Left colon (tissue), 2 donors: ENCODE measurements around the gene TDRD10. TPM values are rescaled to one million over a fixed set of nuclear protein-coding genes. Genes with fewer than 3 reads are reported as not detected.
A peak's percentile ranks its signal among the peaks of the same experiment; 100 is the strongest.

ENCODE experiments used
- ATAC-seq: fragments of 200-7000 bp; cut with Tn5 transposase; one replicate; pipeline ENCODE4 v1.9.1; 2020; ENCODE audit warnings: mild to moderate bottlenecking, moderate library complexity
- DNase-seq, 2 donors: peaks; one replicate each; pipeline ENCODE4 v3.0.0-alpha.2; 2020
- intact Hi-C, 2 donors: fragments of 100-400 bp; cut with DNase I in 1 of 2; cut with micrococcal nuclease in 1 of 2; formaldehyde crosslinking; loops; one replicate each; pipeline versions ENCODE4 v1.11.2 to v1.14.0; 2022; cut with DNase I, micrococcal nuclease
- long read RNA-seq: library from polyadenylated mRNA; unstranded; transcript quantifications from one replicate; pipeline ENCODE4 v2.0.0, GENCODE V29; 2021
- total RNA-seq, 2 donors: library from RNA; stranded (reverse); fragmentation: NEBNext Ultra II Directional; extraction: Animal tissue kit (Norgen Biotek cat#: 25700); gene quantifications; one replicate each; pipeline ENCODE4 v1.2.1, GENCODE V29; 2021
- donor health status: DM: no; HTN: no; CAD: no.
- donor health status: DM: yes; HTN: yes; CAD: no.

TDRD10 gene
- 1 to 10 TPM in 1 of 2 donors, under 1 TPM in 1; 0.70 to 1.0 TPM for total RNA-seq
- long read RNA-seq, result 0 reads

DNA sequence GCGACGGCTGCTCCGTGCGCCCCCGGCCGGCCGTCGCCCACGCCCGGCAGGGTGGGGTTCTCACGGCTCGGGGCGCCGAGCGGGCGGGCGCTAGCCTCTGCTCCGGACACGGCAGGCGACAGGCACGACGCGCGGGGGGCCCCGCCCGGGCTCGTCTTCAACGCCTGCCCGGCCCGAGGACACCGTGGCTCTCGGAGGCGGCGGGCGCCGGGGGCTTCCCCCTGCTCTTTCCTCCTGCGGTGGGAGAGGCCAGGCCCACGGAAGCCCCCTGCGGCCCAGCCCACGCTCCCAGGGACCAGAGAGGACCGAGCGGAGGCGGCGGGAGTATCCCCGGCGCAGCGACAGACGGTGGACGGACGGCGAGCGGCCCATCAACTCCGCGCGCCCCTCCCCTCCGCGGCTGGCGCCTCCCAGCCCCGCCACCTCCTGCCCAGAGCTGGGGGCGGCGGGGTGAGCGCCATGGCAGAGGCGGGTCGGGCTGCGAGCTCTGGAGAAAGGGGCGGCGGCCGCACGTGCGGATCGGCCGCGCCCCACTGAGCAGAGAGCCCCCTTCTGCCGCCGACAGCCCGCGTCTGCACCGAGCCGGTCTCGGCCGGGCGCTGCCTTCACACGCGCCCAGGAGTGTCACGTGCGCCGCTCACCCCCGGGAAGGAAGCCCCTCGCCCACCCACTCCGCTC is at the start of gene TDRD10, which contains the start of gene SHE:
TSS of gene TDRD10 (plus strand) at position 154 of the 678 bp plus-strand sequence. CDS start 4,685 bp downstream, outside the sequence.
TSS of gene SHE (minus strand) at position 347 of the 678 bp plus-strand sequence. CDS start 386 bp downstream, outside the sequence.
- DNase-seq (peak in 1 of 2 donors; percentile 29), ATAC-seq (peak; percentile 33)
- intact Hi-C loops, result no loop called here

GRCh38 chr1:154453161-154453560 is 48.9 kb upstream of the TDRD10 start:
- DNase-seq (no peak), ATAC-seq (peak; percentile 8)

DNA sequence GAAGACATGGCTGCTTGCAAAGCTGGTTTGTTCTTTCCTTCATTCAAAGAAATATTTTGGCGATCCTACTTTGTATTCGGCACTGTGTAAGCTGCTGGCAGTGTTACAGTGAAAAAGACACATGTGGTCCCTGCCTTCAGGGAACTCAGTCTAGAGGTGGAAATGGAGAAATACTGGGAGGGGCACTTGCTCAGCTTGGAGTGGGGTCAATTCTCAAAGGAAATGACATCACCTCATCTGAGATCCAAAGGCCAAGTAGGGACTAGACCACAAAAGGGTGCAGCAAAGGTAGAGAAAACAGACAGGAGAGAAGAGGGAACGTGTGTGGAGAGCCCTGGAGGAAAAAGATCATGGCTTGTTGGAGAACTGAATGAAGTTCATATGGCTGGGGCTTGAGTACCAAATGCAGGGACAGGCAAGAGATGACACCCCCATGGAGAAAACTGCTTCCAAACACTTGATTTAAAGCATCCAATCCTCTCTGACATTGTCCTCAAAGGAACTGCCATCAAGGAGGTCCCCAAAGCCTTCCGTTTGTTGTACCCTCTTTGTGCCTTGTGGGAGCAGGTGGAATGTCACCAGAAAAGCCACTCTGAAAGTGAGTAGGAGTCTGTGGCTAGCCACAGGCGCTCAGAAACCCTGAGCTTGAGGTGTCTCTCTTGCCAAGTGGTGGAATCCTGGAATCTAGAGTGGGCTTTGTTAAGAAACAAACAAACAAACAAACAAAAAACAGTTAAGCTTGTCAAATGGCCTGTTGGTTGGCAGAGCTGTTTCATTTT is 48.3 kb upstream of the TDRD10 start:
- ATAC-seq (peak; percentile 75), DNase-seq (no peak)
- intact Hi-C loops, result no loop called here

More at GRCh38 chr1:154453161-154453560, 48.9 kb upstream of the TDRD10 start:
- intact Hi-C loops, result no loop called here

GRCh38 chr1:154454386-154455120 is 47.5 kb upstream of the TDRD10 start:
- intact Hi-C loops, result no loop called here
- no peak for ATAC-seq
- no peak for DNase-seq

DNA sequence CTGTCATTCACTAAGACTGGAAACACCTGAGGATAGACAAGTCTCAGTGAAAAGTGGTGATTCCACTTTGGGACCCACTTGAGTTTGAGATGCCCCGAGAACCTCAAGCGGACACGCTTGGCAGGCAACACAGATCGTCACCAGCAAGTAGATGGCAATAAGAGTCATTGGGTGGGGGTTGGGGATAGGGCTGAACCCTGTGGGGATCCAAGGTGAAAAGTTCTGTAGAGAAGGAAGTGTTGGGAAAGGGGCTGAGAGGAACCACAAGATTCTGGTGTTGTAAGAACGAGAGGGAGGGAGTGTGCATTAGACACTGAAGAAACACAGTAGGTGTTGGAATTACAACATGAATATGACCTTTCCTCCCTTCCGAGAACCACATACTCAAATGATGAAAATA is 45.4 kb upstream of the TDRD10 start:
- DNase-seq, result no peak
- no peak for ATAC-seq
- intact Hi-C loops, result no loop called here

GRCh38 chr1:154459080-154459479 is 42.9 kb upstream of the TDRD10 start:
- intact Hi-C loops, result no loop called here
- DNase-seq (no peak), ATAC-seq (no peak)

DNA sequence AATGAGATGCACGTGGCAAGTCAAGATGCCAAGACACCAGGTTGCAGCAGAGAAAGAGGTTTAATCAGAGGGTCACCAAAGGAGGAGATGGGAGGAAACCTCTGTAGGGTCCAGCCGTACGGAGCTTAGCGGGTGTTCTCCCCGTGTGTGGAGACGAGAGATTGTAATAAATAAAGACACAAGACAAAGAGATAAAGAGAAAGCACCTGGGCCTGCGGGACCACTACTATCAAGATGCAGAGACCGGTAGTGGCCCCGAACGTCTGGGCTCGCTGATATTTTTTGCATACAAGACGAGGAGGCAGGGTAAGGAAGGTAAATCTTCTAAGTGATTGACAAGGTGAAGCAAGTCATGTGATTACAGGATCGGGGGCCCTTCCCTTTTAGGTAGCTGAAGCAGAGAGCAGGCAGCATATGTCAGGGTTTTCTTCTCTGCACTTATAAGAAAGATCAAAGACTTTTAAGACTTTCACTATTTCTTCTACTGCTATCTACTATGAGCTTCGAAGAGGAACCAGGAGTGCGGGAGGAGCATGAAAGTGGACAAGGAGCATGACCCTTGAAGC is 41.2 kb upstream of the TDRD10 start:
- intact Hi-C loops, result no loop called here
- DNase-seq (no peak), ATAC-seq (no peak)

GRCh38 chr1:154463512-154463990 is 38.5 kb upstream of the TDRD10 start:
- no peak for ATAC-seq
- intact Hi-C loops, result no loop called here
- no peak for DNase-seq

GRCh38 chr1:154465621-154466195 is 36.3 kb upstream of the TDRD10 start:
- intact Hi-C loops, result no loop called here
- DNase-seq, result no peak
- no peak for ATAC-seq

DNA sequence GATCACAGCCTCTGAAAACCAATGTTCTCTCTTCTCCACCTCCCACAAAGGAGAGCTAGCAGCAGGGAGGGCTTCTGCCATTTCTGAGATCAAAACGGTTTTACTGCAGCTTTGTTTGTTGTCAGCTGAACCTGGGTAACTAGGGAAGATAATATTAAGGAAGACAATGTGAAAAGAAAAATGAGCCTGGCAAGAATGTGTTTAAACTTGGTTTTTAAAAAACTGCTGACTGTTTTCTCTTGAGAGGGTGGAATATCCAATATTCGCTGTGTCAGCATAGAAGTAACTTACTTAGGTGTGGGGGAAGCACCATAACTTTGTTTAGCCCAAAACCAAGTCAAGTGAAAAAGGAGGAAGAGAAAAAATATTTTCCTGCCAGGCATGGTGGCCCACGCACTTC is 35.8 kb upstream of the TDRD10 start:
- intact Hi-C loops, result no loop called here
- DNase-seq, result no peak
- no peak for ATAC-seq

- intact Hi-C loops, result no loop called here
- ATAC-seq (no peak), DNase-seq (no peak)
Observed at GRCh38 chr1:154466921-154467417, 35.0 kb upstream of the TDRD10 start.

- DNase-seq (no peak), ATAC-seq (no peak)
- intact Hi-C loops, result no loop called here
Observed at GRCh38 chr1:154467434-154468102, 34.5 kb upstream of the TDRD10 start.

GRCh38 chr1:154468535-154469250 is 33.3 kb upstream of the TDRD10 start:
- intact Hi-C loops, result no loop called here
- no peak for ATAC-seq
- no peak for DNase-seq

DNA sequence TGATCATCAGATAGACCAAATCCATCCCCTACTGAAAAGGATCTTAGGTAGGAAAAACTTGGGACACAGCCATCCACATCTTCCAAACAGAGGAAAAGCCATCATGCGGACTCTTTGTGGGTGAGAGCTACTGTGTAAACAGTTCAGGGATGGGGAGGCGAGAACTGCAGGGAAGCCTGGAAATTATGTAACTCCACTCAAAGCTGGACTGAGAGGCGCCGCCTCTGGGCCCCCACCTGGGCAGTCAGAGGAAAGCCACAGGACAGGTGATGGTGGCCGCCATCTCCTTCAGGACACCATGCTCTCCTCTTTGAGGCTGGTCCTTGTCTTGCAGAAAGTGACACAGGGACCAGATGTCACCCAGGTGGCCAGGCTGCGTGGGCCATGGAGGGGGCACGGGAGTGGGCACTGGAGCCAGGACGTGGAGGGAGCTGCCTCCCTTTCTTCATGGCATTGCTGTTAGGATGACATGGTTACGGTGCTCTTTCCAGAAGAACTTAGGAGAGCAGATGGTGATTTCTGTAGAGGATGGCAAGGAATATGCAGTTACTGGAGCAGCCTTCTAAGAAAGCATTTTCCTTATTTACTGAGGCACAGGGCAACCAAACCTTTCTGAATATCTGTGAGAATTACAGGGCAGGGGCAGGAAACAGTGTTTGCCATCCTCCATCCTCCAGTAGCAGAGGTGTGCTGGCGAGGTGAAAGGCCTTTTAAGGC is 32.0 kb upstream of the TDRD10 start:
- DNase-seq (no peak), ATAC-seq (peak; percentile 8)
- intact Hi-C loops, result no loop called here

DNA sequence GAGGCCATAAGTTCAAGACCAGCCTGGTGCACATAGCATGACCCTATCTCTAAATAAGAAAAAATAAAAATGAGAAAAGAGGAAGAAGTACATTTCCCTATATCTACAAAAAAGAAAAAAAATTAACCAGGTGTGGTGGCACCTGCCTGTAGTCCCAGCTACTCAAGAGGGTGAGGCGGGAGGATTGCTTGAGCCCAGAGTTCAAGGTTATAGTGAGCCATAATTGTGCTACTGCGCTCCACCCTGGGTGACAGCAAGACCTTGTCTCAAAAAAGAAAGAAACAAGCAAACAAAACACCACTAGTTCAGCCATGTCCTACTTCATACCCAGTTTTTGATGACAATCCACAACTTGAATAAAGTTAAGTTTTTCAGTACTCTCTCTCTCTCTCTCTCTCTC is 30.7 kb upstream of the TDRD10 start:
- peak; percentile 68 for ATAC-seq

GRCh38 chr1:154474802-154475201 is 27.2 kb upstream of the TDRD10 start:
- DNase-seq, result peak; percentile 86 to 94
- intact Hi-C loops, result loop anchor here in 1 of 2 donors (5.0 kb wide), 1 partner anchor 407 kb away; no protein-coding TSS in a partner anchor
- ATAC-seq, result peak; percentile 67

More for the DNA sequence above, 30.7 kb upstream of the TDRD10 start:
- no peak for DNase-seq
- intact Hi-C loops, result no loop called here
